Skeletal muscle tissue (tissue), 4 donors: ENCODE data around the gene C11orf68. TPM values are rescaled to one million over a fixed set of nuclear protein-coding genes. Genes with fewer than 3 reads are reported as not detected.

Experiments
- H3K27ac ChIP-seq: one replicate; pipeline ENCODE4 v1.7.0; 2013; ENCODE audit warnings: mild to moderate bottlenecking, low read depth, low read length, inconsistent platforms
- H3K27me3 ChIP-seq, 3 donors: one replicate each; pipeline ENCODE4 v1.7.0; 2013; ENCODE audit warnings: low read length in 3 of 3; ENCODE audit not compliant: control insufficient read depth in 3 of 3, insufficient read depth in 3 of 3
- H3K36me3 ChIP-seq, 3 donors: one replicate each; pipeline ENCODE4 v1.7.0; 2013; ENCODE audit warnings: low read length in 3 of 3; ENCODE audit not compliant: control insufficient read depth in 3 of 3, insufficient read depth in 3 of 3
- H3K4me1 ChIP-seq, 3 donors: one replicate each; pipeline ENCODE4 v1.7.0; 2013; ENCODE audit warnings: low read length in 3 of 3, mild to moderate bottlenecking in 3 of 3; ENCODE audit not compliant: control insufficient read depth in 3 of 3, insufficient read depth in 3 of 3
- H3K4me3 ChIP-seq, 3 donors: one replicate each; pipeline ENCODE4 v1.7.0; 2013; ENCODE audit warnings: low read length in 3 of 3
- H3K9ac ChIP-seq, 3 donors: one replicate each; pipeline ENCODE4 v1.7.0; 2013; ENCODE audit warnings: low read length in 3 of 3, mild to moderate bottlenecking in 3 of 3, moderate library complexity in 2 of 3, low read depth in 1 of 3
- H3K9me3 ChIP-seq, 3 donors: one replicate each; pipeline ENCODE4 v1.7.0; 2013; ENCODE audit warnings: low read length in 3 of 3; ENCODE audit not compliant: control insufficient read depth in 3 of 3
- total RNA-seq: library from RNA; depleted of rRNA; stranded (reverse); fragments of >200 nt; gene quantifications from one replicate; pipeline ENCODE4 v1.2.3, GENCODE V29; 2014
- donor health status: Osteomylitis.

The C11orf68 gene
- total RNA-seq, 1 donor from 2014 or later, result 12.5 TPM

DNA sequence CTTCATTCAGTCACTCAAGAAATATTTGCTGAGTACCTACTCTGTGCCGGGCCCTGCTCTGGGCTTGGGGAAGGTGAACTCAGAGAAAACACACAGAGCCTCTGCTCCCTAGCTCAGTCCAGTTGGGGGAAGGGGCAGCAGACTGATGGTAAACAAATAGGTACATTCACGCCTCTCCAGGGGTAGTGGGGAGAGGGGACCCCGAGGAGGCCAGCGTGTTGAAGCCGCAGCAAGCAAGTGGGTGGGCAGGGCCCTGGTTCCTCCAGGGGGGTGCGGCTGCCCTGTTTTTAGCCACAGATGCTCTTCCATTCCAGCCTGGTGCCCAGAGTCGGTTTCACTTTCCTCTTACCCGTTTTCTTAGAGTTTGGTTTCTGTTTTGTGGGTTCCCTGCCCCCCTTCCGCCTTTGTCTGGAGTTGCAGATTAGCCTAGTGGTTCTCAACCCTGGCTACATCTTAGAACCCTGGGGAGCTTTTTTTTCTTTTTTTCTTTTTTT is 9.1 kb upstream of the C11orf68 start:
- Histone ChIP-seq H3K36me3 (peaks cover under 1 to 5% (median under 1%) of the 10 kb centered on the region in 3 donors), H3K4me3 (no peak overlapping the region), H3K4me1 (no peaks in the 10 kb centered on the region)

DNA sequence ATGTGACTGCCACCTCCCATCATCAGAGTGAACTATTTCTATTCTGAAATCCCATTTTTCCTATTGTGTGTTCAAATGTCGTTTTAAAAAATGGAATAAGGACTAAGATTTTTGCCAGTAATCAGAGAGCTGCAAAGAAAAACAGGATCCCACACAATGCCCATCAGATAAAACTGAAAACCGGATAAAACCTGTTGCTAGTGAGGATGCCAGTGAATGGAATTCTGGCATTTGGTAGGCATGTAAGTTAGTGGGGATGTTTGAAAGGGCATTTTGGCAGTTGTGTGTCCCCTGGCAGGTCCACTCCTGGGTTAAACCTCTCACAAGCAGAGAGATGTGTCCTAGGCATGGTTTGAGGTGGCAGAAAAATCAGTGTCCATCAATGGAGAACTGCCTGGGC is 6.5 kb upstream of the C11orf68 start:
- Histone ChIP-seq H3K4me3 (no peak overlapping the region), H3K36me3 (peaks cover 9 to 20% (median 16%) of the 10 kb centered on the region in 3 donors), H3K9me3 (no peaks in the 10 kb centered on the region), H3K9ac (no peak overlapping the region), H3K27ac (no peak overlapping the region), H3K27me3 (no peaks in the 10 kb centered on the region), H3K4me1 (peaks cover 6 to 7% (median 6%) of the 10 kb centered on the region in 3 donors)

More for the DNA sequence above, 9.1 kb upstream of the C11orf68 start:
- H3K27me3 ChIP-seq, result no peaks in the 10 kb centered on the region
- no peak overlapping the region for H3K9ac ChIP-seq
- no peaks in the 10 kb centered on the region for H3K9me3 ChIP-seq
- no peak overlapping the region for H3K27ac ChIP-seq

DNA sequence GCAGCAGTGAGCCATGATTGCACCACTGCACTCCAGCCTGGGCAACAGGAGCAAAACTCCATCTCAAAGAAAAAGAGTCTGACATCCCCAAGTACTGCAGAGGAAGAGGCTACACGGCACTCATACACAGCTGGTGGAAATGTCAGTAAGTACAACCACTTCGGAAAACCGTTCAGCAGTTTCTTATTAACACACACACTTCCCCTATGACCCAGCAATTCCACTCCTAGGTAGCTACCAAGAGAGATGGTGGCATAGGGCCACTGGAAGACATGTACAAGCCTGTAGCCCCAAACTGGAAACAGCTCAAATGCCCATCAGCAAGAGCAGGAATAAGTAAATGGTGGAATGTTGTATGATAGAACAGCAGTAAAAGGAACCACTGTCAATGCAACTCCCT is 3.7 kb upstream of the C11orf68 start:
- Histone ChIP-seq H3K27ac (no peak overlapping the region), H3K4me3 (no peak overlapping the region), H3K27me3 (no peaks in the 10 kb centered on the region), H3K9me3 (no peaks in the 10 kb centered on the region), H3K9ac (no peak overlapping the region), H3K4me1 (peaks cover 19 to 23% (median 21%) of the 10 kb centered on the region in 3 donors), H3K36me3 (peaks cover 9 to 21% (median 20%) of the 10 kb centered on the region in 3 donors)

DNA sequence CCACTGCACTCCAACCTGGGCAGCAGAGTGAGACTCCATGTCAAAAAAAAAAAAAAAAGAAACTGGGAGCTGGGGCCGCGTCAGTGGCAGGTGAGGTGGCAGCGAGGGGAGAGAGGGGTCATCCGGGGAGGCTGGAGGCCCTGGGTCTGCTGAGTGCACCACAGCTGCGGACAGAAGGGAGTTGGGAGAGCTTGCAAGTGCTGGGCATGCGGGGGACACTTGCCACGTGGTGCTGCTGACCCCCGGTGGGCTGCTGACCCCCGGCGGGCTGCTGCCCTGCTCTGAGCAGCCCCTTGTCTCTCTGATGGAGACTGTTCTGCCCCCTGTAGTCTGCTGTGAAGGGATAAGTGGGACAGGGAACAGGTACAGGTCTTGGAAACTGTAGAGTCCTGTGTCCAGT is 3.0 kb upstream of the C11orf68 start:
- no peak overlapping the region for H3K4me3 ChIP-seq
- H3K27ac ChIP-seq, result no peak overlapping the region
- no peak overlapping the region for H3K9ac ChIP-seq
- no peaks in the 10 kb centered on the region for H3K27me3 ChIP-seq
- peaks cover 9 to 25% (median 25%) of the 10 kb centered on the region in 3 donors for H3K36me3 ChIP-seq
- H3K4me1 ChIP-seq, result peaks cover 26 to 30% (median 28%) of the 10 kb centered on the region in 3 donors
- no peaks in the 10 kb centered on the region for H3K9me3 ChIP-seq

DNA sequence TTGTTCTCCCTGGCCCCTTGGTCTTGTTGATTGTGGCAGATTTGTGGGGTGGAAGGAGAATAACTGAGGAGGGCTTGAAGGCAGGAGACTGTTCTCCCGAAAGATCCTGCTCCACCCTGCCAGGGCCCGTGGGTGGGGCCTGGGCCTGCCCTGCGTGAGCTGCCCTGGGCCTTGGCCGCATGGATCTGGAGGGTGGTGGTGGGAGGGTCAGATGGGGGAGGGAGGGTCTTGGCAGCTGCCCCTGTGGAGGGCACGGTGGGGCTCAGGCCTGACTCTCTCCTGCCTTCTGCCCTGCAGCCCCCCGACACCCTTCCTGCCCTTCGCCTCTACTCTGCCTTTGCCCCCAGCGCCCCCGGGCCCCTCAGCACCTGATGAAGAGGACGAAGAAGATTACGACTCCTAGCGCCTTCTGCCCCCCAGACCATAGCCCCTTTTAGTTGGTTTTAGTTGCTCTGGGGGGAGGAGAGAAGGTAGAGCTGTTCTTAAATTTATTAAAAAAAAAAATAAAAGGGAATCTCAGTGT is 2.2 kb upstream of the C11orf68 start:
- no peak overlapping the region for H3K27ac ChIP-seq
- peak overlapping the region in 2 of 3 donors; percentile 69 to 80 for H3K4me3 ChIP-seq
- peak overlapping the region in 2 of 3 donors; percentile 76 to 80 for H3K9ac ChIP-seq

DNA sequence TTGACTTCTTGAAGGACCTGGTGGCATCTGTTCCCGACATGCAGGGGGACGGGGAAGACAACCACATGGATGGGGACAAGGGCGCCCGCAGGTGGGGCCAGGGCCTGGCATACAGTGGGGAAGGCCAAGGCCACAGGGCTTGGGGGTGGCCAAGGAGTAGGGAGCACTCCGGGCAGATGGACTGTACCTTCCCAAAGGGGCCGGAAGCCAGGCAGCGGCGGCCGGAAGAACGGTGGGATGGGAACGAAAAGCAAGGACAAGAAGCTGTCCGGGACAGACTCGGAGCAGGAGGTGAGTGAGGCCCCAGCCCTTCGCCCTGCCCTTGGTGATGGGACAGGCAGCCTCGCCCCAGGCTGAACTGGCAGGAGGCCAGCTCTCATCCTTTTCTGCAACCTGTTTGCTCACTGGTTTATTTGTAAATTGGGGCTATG is 1.5 kb upstream of the C11orf68 start:
- Histone ChIP-seq H3K9ac (peak overlapping the region; percentile 76 to 80 (median 76)), H3K4me1 (peaks cover 41 to 45% (median 43%) of the 10 kb centered on the region in 3 donors), H3K27ac (no peak overlapping the region)

More for the DNA sequence above, 2.2 kb upstream of the C11orf68 start:
- Histone ChIP-seq H3K9me3 (no peaks in the 10 kb centered on the region), H3K36me3 (peaks cover 9 to 26% (median 26%) of the 10 kb centered on the region in 3 donors), H3K27me3 (no peaks in the 10 kb centered on the region), H3K4me1 (peaks cover 34 to 38% (median 36%) of the 10 kb centered on the region in 3 donors)

DNA sequence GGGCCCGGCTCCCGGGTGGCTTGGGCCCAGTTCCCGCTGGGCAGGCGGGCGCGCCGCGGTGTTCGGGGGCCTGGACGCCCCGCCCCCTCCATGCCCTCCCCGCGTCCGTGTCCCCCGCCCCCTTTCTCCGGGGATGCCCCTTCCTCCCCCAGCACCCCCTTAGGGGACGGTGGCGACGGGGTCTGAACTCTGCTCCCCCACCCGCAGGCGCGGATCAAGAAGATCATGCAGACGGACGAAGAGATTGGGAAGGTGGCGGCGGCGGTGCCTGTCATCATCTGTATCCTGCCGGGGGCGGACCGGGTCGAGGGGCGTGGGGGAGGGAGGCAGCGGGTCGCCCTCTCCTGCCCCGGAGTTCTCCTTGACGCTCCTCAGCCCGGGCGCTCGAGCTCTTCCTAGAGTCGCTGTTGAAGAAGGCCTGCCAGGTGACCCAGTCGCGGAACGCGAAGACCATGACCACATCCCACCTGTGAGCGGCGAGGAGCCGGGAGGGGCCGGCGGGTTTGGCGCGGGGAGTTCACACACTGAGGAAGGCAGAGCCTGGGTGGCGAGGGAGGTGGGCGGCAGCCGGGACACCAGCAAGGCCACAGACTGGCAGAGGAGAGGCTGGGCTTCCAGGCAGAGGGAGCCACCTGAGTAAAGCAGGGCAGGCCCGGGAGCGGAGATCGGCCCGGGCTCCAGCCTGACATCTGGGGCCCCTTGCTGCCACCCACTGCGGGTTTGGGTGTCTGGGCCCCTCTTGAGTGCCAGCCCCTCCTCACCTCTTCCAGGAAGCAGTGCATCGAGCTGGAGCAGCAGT is 910 bp upstream of the C11orf68 start:
- H3K27me3 ChIP-seq, result no peaks in the 10 kb centered on the region
- peaks cover 47 to 51% (median 49%) of the 10 kb centered on the region in 3 donors for H3K4me1 ChIP-seq
- no peaks in the 10 kb centered on the region for H3K9me3 ChIP-seq
- peak overlapping the region; percentile 60 for H3K27ac ChIP-seq
- H3K36me3 ChIP-seq, result peaks cover 9 to 26% (median 26%) of the 10 kb centered on the region in 3 donors
- peak overlapping the region; percentile 69 to 80 (median 79) for H3K4me3 ChIP-seq
- peak overlapping the region; percentile 76 to 80 (median 76) for H3K9ac ChIP-seq

More for the DNA sequence above, 1.5 kb upstream of the C11orf68 start:
- no peaks in the 10 kb centered on the region for H3K27me3 ChIP-seq
- H3K9me3 ChIP-seq, result no peaks in the 10 kb centered on the region
- H3K36me3 ChIP-seq, result peaks cover 9 to 26% (median 26%) of the 10 kb centered on the region in 3 donors
- peak overlapping the region; percentile 69 to 80 (median 79) for H3K4me3 ChIP-seq

DNA sequence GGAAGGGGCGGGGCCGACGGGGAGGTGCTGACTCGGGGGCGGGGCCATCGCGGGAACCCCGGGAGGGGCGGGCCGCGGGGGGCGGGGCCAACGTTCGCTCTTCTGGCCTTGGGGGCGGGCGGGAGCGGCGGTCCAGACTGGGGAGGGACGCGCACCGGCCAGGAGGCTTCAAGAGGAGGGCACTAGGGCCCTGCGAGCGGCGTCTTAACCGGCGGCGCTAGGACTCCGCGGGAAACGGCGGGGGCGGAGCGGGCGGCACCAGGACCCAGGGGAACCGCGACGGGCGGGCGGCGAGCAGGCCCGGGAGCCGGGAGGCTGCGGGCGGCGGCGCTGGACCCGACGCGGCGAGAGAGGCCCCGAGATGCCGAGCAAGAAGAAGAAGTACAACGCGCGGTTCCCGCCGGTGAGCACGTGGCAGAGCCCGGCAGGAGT is 295 bp upstream of the C11orf68 start, which contains the start of gene DRAP1:
Gene DRAP1, plus strand, starts transcription at position 286 of the 432 bp plus-strand sequence. Its CDS starts 76 bp downstream, at position 362.
- Histone ChIP-seq H3K27ac (peak within 1 kb of the TSS; percentile 97), H3K27me3 (no peaks in the 10 kb centered on the region), H3K4me1 (peaks cover 50 to 55% (median 52%) of the 10 kb centered on the region in 3 donors), H3K9ac (peak within 1 kb of the TSS; percentile 96 to 99 (median 98)), H3K36me3 (peaks cover 9 to 26% (median 26%) of the 10 kb centered on the region in 3 donors), H3K4me3 (peak within 1 kb of the TSS; percentile 82 to 96 (median 90)), H3K9me3 (no peaks in the 10 kb centered on the region)

DNA sequence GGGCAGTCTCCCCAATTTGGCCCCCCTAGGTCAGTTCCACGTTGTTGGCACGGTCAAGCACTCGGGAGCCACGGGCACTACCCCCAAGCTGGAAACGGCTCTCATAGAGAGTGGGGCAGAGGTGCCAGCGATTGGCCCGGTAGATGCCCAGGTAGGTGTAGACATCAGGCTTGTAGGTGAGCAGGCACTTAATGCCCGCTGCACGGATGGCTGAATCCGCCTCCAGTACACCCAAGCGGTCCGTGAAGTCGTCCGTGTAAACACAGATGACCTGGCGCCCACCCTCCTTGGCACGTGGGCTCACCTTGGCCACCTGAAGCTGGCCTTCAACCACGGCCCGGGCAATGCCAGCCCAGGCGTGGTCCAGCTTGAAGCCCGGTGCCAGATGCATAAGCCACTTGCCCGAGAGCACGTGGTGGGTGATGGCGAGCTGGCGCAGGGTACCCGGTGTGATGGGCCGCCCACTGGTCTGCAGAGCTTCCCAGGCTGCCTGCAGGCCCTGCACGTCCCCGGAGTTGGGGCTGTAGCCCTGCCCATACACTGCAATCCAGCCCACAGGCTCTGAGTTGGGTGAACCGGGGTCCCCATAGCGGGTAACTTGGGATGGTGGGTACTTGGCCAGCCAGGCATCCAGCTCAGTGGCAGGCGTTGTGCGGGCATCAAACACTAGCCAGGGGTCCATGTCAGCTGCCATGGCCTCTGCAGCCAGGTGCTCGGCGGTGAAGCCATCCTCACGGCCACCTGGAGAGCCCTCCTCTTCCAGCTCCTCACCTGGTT is 1.2 kb downstream of the C11orf68 start:
- H3K27me3 ChIP-seq, result no peaks in the 10 kb centered on the region
- H3K36me3 ChIP-seq, result peaks cover 6 to 23% (median 18%) of the 10 kb centered on the region in 3 donors
- peak overlapping the region; percentile 82 to 96 (median 90) for H3K4me3 ChIP-seq
- peak overlapping the region; percentile 97 for H3K27ac ChIP-seq
- H3K9me3 ChIP-seq, result no peaks in the 10 kb centered on the region
- H3K9ac ChIP-seq, result peak overlapping the region; percentile 96 to 99 (median 98)
- H3K4me1 ChIP-seq, result peaks cover 51 to 63% (median 53%) of the 10 kb centered on the region in 3 donors
